ENCODE measurements around the gene ALG1L2.
"Not testable (repeated sequence)": the region's sequence is repeated elsewhere in the genome, so short reads cannot be mapped to it uniquely, and the experiment has no call there.

The ALG1L2 gene

GRCh38 chr3:130081351-130081881, at the start of gene ALG1L2:
ALG1L2 (plus strand) TSS chr3:130081831; CDS start chr3:130082017, 186 bp downstream.
- Histone ChIP-seq H3K4me1 (ENCODE audit: control insufficient read depth, insufficient read depth, low read length) (no peaks in the 10 kb centered on the region), H3K9me3 (ENCODE audit: control insufficient read depth, insufficient read depth, low read length) (no peaks in the 10 kb centered on the region), H3K27me3 (ENCODE audit: control insufficient read depth, insufficient read depth, low read length) (no peaks in the 10 kb centered on the region), H3K4me3 (ENCODE audit: low read depth, low read length) (no peak within 1 kb of the TSS), H3K36me3 (ENCODE audit: control insufficient read depth, insufficient read depth, low read length) (no peaks in the 10 kb centered on the region), H3K9ac (ENCODE audit: low read depth, low read length) (no peak within 1 kb of the TSS)

- not testable (repeated sequence) for H3K4me1 ChIP-seq (ENCODE audit: control insufficient read depth, insufficient read depth, low read length); H3K9ac ChIP-seq (ENCODE audit: low read depth, low read length); H3K36me3 ChIP-seq (ENCODE audit: control insufficient read depth, insufficient read depth, low read length); H3K9me3 ChIP-seq (ENCODE audit: control insufficient read depth, insufficient read depth, low read length); H3K27me3 ChIP-seq (ENCODE audit: control insufficient read depth, insufficient read depth, low read length); H3K4me3 ChIP-seq (ENCODE audit: low read depth, low read length)
Measured at GRCh38 chr3:130037126-130037815, 44.4 kb upstream of the ALG1L2 start.

- H3K36me3 ChIP-seq (ENCODE audit: control insufficient read depth, insufficient read depth, low read length); H3K9ac ChIP-seq (ENCODE audit: low read depth, low read length); H3K9me3 ChIP-seq (ENCODE audit: control insufficient read depth, insufficient read depth, low read length); H3K4me3 ChIP-seq (ENCODE audit: low read depth, low read length); H3K27me3 ChIP-seq (ENCODE audit: control insufficient read depth, insufficient read depth, low read length); H3K4me1 ChIP-seq (ENCODE audit: control insufficient read depth, insufficient read depth, low read length): not testable (repeated sequence)
Measured at GRCh38 chr3:130042736-130043135, 38.9 kb upstream of the ALG1L2 start.

- not testable (repeated sequence) for H3K4me3 ChIP-seq (ENCODE audit: low read depth, low read length); H3K36me3 ChIP-seq (ENCODE audit: control insufficient read depth, insufficient read depth, low read length); H3K9ac ChIP-seq (ENCODE audit: low read depth, low read length); H3K9me3 ChIP-seq (ENCODE audit: control insufficient read depth, insufficient read depth, low read length); H3K4me1 ChIP-seq (ENCODE audit: control insufficient read depth, insufficient read depth, low read length); H3K27me3 ChIP-seq (ENCODE audit: control insufficient read depth, insufficient read depth, low read length)
Measured at GRCh38 chr3:130043658-130044057, 38.0 kb upstream of the ALG1L2 start.

GRCh38 chr3:130044370-130044769, 37.3 kb upstream of the ALG1L2 start:
- H3K9me3 ChIP-seq (ENCODE audit: control insufficient read depth, insufficient read depth, low read length) = no peaks in the 10 kb centered on the region
- H3K4me3 ChIP-seq (ENCODE audit: low read depth, low read length) = no peak overlapping the region
- H3K27me3 ChIP-seq (ENCODE audit: control insufficient read depth, insufficient read depth, low read length) = no peaks in the 10 kb centered on the region
- no peak overlapping the region for H3K9ac ChIP-seq (ENCODE audit: low read depth, low read length)
- no peaks in the 10 kb centered on the region for H3K36me3 ChIP-seq (ENCODE audit: control insufficient read depth, insufficient read depth, low read length)
- no peaks in the 10 kb centered on the region for H3K4me1 ChIP-seq (ENCODE audit: control insufficient read depth, insufficient read depth, low read length)

GRCh38 chr3:130048726-130049125, 32.9 kb upstream of the ALG1L2 start:
- no peaks in the 10 kb centered on the region for H3K27me3 ChIP-seq (ENCODE audit: control insufficient read depth, insufficient read depth, low read length)
- H3K4me3 ChIP-seq (ENCODE audit: low read depth, low read length) = no peak overlapping the region
- no peaks in the 10 kb centered on the region for H3K36me3 ChIP-seq (ENCODE audit: control insufficient read depth, insufficient read depth, low read length)
- H3K9me3 ChIP-seq (ENCODE audit: control insufficient read depth, insufficient read depth, low read length) = no peaks in the 10 kb centered on the region
- no peak overlapping the region for H3K9ac ChIP-seq (ENCODE audit: low read depth, low read length)
- no peaks in the 10 kb centered on the region for H3K4me1 ChIP-seq (ENCODE audit: control insufficient read depth, insufficient read depth, low read length)

- H3K4me3 ChIP-seq (ENCODE audit: low read depth, low read length); H3K9ac ChIP-seq (ENCODE audit: low read depth, low read length); H3K27me3 ChIP-seq (ENCODE audit: control insufficient read depth, insufficient read depth, low read length); H3K4me1 ChIP-seq (ENCODE audit: control insufficient read depth, insufficient read depth, low read length); H3K36me3 ChIP-seq (ENCODE audit: control insufficient read depth, insufficient read depth, low read length); H3K9me3 ChIP-seq (ENCODE audit: control insufficient read depth, insufficient read depth, low read length): not testable (repeated sequence)
Measured at GRCh38 chr3:130052366-130052765, 29.3 kb upstream of the ALG1L2 start.

GRCh38 chr3:130052965-130053364, 28.7 kb upstream of the ALG1L2 start:
- not testable (repeated sequence) for H3K4me3 ChIP-seq (ENCODE audit: low read depth, low read length); H3K4me1 ChIP-seq (ENCODE audit: control insufficient read depth, insufficient read depth, low read length); H3K36me3 ChIP-seq (ENCODE audit: control insufficient read depth, insufficient read depth, low read length); H3K9ac ChIP-seq (ENCODE audit: low read depth, low read length); H3K27me3 ChIP-seq (ENCODE audit: control insufficient read depth, insufficient read depth, low read length); H3K9me3 ChIP-seq (ENCODE audit: control insufficient read depth, insufficient read depth, low read length)

GRCh38 chr3:130057536-130058266, 23.9 kb upstream of the ALG1L2 start:
- not testable (repeated sequence) for H3K4me1 ChIP-seq (ENCODE audit: control insufficient read depth, insufficient read depth, low read length); H3K9ac ChIP-seq (ENCODE audit: low read depth, low read length); H3K9me3 ChIP-seq (ENCODE audit: control insufficient read depth, insufficient read depth, low read length); H3K4me3 ChIP-seq (ENCODE audit: low read depth, low read length); H3K36me3 ChIP-seq (ENCODE audit: control insufficient read depth, insufficient read depth, low read length); H3K27me3 ChIP-seq (ENCODE audit: control insufficient read depth, insufficient read depth, low read length)

- not testable (repeated sequence) for H3K4me3 ChIP-seq (ENCODE audit: low read depth, low read length); H3K27me3 ChIP-seq (ENCODE audit: control insufficient read depth, insufficient read depth, low read length); H3K9me3 ChIP-seq (ENCODE audit: control insufficient read depth, insufficient read depth, low read length); H3K9ac ChIP-seq (ENCODE audit: low read depth, low read length); H3K36me3 ChIP-seq (ENCODE audit: control insufficient read depth, insufficient read depth, low read length); H3K4me1 ChIP-seq (ENCODE audit: control insufficient read depth, insufficient read depth, low read length)
Measured at GRCh38 chr3:130058267-130058657, 23.4 kb upstream of the ALG1L2 start.

- not testable (repeated sequence) for H3K4me3 ChIP-seq (ENCODE audit: low read depth, low read length); H3K4me1 ChIP-seq (ENCODE audit: control insufficient read depth, insufficient read depth, low read length); H3K36me3 ChIP-seq (ENCODE audit: control insufficient read depth, insufficient read depth, low read length); H3K9me3 ChIP-seq (ENCODE audit: control insufficient read depth, insufficient read depth, low read length); H3K27me3 ChIP-seq (ENCODE audit: control insufficient read depth, insufficient read depth, low read length); H3K9ac ChIP-seq (ENCODE audit: low read depth, low read length)
Measured at GRCh38 chr3:130058716-130059115, 22.9 kb upstream of the ALG1L2 start.

- not testable (repeated sequence) for H3K9ac ChIP-seq (ENCODE audit: low read depth, low read length); H3K4me1 ChIP-seq (ENCODE audit: control insufficient read depth, insufficient read depth, low read length); H3K36me3 ChIP-seq (ENCODE audit: control insufficient read depth, insufficient read depth, low read length); H3K9me3 ChIP-seq (ENCODE audit: control insufficient read depth, insufficient read depth, low read length); H3K27me3 ChIP-seq (ENCODE audit: control insufficient read depth, insufficient read depth, low read length); H3K4me3 ChIP-seq (ENCODE audit: low read depth, low read length)
Measured at GRCh38 chr3:130059162-130059561, 22.5 kb upstream of the ALG1L2 start.
